ENCODE data around the gene ZRSR2.
"Not testable (repeated sequence)": the region's sequence is repeated elsewhere in the genome, so short reads cannot be mapped to it uniquely, and the experiment has no call there.

The ZRSR2 gene

GRCh38 chrX:15829217-15829616 is 38.9 kb downstream of the ZRSR2 start:
- DNase-seq (ENCODE audit: low spot score) = no peak
- in situ Hi-C loops (cut with MboI; ENCODE audit: low pct_unique_long_range_greater_than_20kb, low sequenced_read_pairs, unreplicated experiment) = no loop called here
- TF ChIP-seq, protein P1, sequence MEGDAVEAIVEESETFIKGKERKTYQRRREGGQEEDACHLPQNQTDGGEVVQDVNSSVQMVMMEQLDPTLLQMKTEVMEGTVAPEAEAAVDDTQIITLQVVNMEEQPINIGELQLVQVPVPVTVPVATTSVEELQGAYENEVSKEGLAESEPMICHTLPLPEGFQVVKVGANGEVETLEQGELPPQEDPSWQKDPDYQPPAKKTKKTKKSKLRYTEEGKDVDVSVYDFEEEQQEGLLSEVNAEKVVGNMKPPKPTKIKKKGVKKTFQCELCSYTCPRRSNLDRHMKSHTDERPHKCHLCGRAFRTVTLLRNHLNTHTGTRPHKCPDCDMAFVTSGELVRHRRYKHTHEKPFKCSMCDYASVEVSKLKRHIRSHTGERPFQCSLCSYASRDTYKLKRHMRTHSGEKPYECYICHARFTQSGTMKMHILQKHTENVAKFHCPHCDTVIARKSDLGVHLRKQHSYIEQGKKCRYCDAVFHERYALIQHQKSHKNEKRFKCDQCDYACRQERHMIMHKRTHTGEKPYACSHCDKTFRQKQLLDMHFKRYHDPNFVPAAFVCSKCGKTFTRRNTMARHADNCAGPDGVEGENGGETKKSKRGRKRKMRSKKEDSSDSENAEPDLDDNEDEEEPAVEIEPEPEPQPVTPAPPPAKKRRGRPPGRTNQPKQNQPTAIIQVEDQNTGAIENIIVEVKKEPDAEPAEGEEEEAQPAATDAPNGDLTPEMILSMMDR (IDR thresholded peaks at IDR 0.05; ENCODE audit: extremely low read depth, insufficient read depth, missing control alignments) = no peak

DNA sequence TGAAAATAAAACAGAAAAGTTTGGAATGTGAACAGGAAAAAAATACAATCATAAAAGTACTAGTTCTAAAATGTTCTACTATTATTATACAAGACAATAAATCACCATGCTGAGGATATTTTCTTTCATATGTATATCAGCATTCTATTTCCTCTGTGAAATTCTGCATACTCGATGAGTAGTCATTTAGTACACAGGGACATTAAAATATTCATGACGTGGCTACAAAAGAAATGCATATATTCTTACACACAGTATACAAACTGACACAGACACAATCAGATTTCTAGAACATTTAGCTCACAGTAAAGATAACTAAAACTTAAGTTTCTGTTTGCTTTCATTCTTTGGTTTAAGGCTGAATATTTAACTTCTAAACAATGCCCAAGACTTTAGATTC is 41.1 kb downstream of the ZRSR2 start:
- in situ Hi-C loops (cut with MboI; ENCODE audit: low pct_unique_long_range_greater_than_20kb, low sequenced_read_pairs, unreplicated experiment) = not testable (repeated sequence)

GRCh38 chrX:15834053-15834452 is 43.8 kb downstream of the ZRSR2 start:
- DNase-seq (ENCODE audit: low spot score) = no peak
- TF ChIP-seq, protein P1 (IDR thresholded peaks at IDR 0.05; ENCODE audit: extremely low read depth, insufficient read depth, missing control alignments) = no peak
- in situ Hi-C loops (cut with MboI; ENCODE audit: low pct_unique_long_range_greater_than_20kb, low sequenced_read_pairs, unreplicated experiment) = no loop called here

More for the DNA sequence above, 41.1 kb downstream of the ZRSR2 start:
- DNase-seq (ENCODE audit: low spot score) = not testable (repeated sequence)

- in situ Hi-C loops (cut with MboI; ENCODE audit: low pct_unique_long_range_greater_than_20kb, low sequenced_read_pairs, unreplicated experiment) = no loop called here
- DNase-seq (ENCODE audit: low spot score) = no peak
- TF ChIP-seq, protein P1 (IDR thresholded peaks at IDR 0.05; ENCODE audit: extremely low read depth, insufficient read depth, missing control alignments) = no peak
These were observed 44.7 kb downstream of the ZRSR2 start for GRCh38 chrX:15834827-15835595.

GRCh38 chrX:15838017-15838416 is 47.7 kb downstream of the ZRSR2 start:
- TF ChIP-seq, protein P1 (IDR thresholded peaks at IDR 0.05; ENCODE audit: extremely low read depth, insufficient read depth, missing control alignments) = peak; percentile 10
- no peak for DNase-seq (ENCODE audit: low spot score)
- in situ Hi-C loops (cut with MboI; ENCODE audit: low pct_unique_long_range_greater_than_20kb, low sequenced_read_pairs, unreplicated experiment) = no loop called here

- in situ Hi-C loops (cut with MboI; ENCODE audit: low pct_unique_long_range_greater_than_20kb, low sequenced_read_pairs, unreplicated experiment) = no loop called here
- DNase-seq (ENCODE audit: low spot score) = no peak
These were observed 51.7 kb downstream of the ZRSR2 start for GRCh38 chrX:15841853-15842516.

More at GRCh38 chrX:15841853-15842516, 51.7 kb downstream of the ZRSR2 start:
- TF ChIP-seq, protein P1 (IDR thresholded peaks at IDR 0.05; ENCODE audit: extremely low read depth, insufficient read depth, missing control alignments) = no peak
